ENCODE measurements around the gene NRG4. TPM values are rescaled to one million over a fixed set of nuclear protein-coding genes. Genes with fewer than 3 reads are reported as not detected.

NRG4 gene
- total RNA-seq, 2 experiments from 2014 or later: not detected

DNA sequence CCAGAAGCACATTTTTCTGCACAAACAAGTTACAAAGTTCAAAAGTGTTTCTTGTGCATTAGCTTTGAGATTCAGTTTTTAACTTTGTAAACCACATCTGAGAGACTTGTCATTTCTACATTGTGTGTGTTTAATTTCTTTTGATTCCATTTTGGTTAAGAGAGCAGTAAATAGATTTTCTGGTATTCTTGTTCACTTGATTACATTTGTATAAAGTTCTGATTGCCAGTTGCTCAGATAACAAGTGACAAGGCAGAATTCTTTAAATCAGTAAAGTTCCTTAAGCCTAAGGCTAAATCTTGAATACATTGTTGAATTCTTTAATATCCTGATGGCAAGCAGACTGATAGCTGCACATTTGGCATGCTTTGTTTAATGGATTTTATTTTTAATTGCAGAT is 111.6 kb downstream of the NRG4 start:
- no peak for ATAC-seq
- no peak for DNase-seq
- H3K9me3 Mint-ChIP-seq (ENCODE audit: low read depth): no peaks in the 10 kb centered on the region
- ChIA-PET CTCF (no interaction called here), POLR2A (no interaction called here)
- no peak overlapping the region for H3K4me3 Mint-ChIP-seq
- H3K27me3 Mint-ChIP-seq: no peaks in the 10 kb centered on the region
- H3K4me1 Mint-ChIP-seq: peaks cover 31% of the 10 kb centered on the region
- H3K36me3 Mint-ChIP-seq (ENCODE audit: low read depth): peaks cover 11% of the 10 kb centered on the region
- H3K27ac Mint-ChIP-seq: no peak overlapping the region
- intact Hi-C loops (cut with DNase I, micrococcal nuclease): loop anchor here in 1 of 2 experiments (5.0 kb wide), 4 partner anchors 143 to 1283 kb away; partner anchors contain the start of genes C15orf39, CLK3 and SNUPN

GRCh38 chr15:75895731-75896130 is 116.5 kb downstream of the NRG4 start:
- CTCF ChIA-PET: no interaction called here
- Mint-ChIP-seq H3K27ac (no peak overlapping the region), H3K4me1 (peaks cover 11% of the 10 kb centered on the region), H3K9me3 (ENCODE audit: low read depth) (no peaks in the 10 kb centered on the region), H3K36me3 (ENCODE audit: low read depth) (peaks cover 7% of the 10 kb centered on the region), H3K27me3 (no peaks in the 10 kb centered on the region), H3K4me3 (no peak overlapping the region)
- POLR2A ChIA-PET: no interaction called here
- intact Hi-C loops (cut with DNase I, micrococcal nuclease): no loop called here
- ATAC-seq (no peak), DNase-seq (no peak)

DNA sequence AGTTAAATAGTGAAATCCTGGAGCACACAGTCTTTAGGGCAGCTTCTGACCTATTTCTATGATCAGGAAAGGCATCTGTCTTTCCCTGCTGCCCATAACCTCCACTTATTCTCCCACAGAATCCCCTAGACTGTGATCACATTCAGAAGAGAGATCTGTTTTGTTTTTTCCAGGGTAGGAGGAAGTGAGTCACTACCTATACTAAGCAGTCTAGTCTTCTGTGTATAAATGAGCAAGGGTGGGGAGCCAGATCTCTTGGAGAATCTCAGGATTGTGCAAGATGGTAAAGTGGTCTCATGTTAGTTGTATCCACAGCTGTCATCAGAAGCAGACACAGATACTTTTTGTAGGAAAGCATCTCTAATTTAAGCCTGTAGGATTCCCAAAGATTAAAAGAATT is 120.3 kb downstream of the NRG4 start:
- Mint-ChIP-seq H3K36me3 (ENCODE audit: low read depth) (peaks cover 9% of the 10 kb centered on the region), H3K27ac (peak overlapping the region; percentile 74), H3K4me3 (no peak overlapping the region), H3K4me1 (peaks cover 10% of the 10 kb centered on the region), H3K9me3 (ENCODE audit: low read depth) (no peaks in the 10 kb centered on the region), H3K27me3 (no peaks in the 10 kb centered on the region)
- DNase-seq (no peak), ATAC-seq (peak; percentile 81)
- ChIA-PET POLR2A (no interaction called here), CTCF (interaction anchor here (0.7 kb wide), 2 partner anchors 11 to 128 kb away, joined by 3 to 4 read pairs; no protein-coding TSS in a partner anchor)
- intact Hi-C loops (cut with DNase I, micrococcal nuclease): no loop called here

Other genes with a start within 250 kb of the NRG4 start
- 10 to 100 TPM; 14.9 to 15.1 TPM for gene UBE2Q2, start 169.0 kb downstream of the NRG4 start, total RNA-seq
- 10 to 100 TPM; 51.4 to 59.2 TPM for gene FBXO22, start 108.5 kb downstream of the NRG4 start, total RNA-seq
- gene TMEM266, start 47.6 kb upstream of the NRG4 start, total RNA-seq: not detected

Measured in activated CD4-positive, alpha-beta T cell treated with anti-CD3 and anti-CD28 coated beads for 36 hours (primary cell).